Astrocyte of the spinal cord (primary cell): Measurements from ENCODE around the gene RAP1GDS1.

ENCODE experiments used
- DNase-seq: peaks from one replicate; pipeline ENCODE4 v3.0.0; 2011; ENCODE audit warnings: low read depth, low spot score
- H3K4me3 ChIP-seq: 2 replicates; pipeline ENCODE4 v1.5.1; 2011; ENCODE audit warnings: low read depth, mild to moderate bottlenecking, low read length, moderate library complexity
- in situ Hi-C: cut with HindIII; loops from 2 replicates; pipeline ENCODE4 v1.10.0; 2017; ENCODE audit warnings: low sequenced_read_pairs
- TF ChIP-seq, protein P1 (sequence below): IDR thresholded peaks from 2 replicates; pipeline ENCODE4 v1.5.1; 2012; ENCODE audit warnings: low read depth, mild to moderate bottlenecking, low read length, inconsistent platforms

The RAP1GDS1 gene

DNA sequence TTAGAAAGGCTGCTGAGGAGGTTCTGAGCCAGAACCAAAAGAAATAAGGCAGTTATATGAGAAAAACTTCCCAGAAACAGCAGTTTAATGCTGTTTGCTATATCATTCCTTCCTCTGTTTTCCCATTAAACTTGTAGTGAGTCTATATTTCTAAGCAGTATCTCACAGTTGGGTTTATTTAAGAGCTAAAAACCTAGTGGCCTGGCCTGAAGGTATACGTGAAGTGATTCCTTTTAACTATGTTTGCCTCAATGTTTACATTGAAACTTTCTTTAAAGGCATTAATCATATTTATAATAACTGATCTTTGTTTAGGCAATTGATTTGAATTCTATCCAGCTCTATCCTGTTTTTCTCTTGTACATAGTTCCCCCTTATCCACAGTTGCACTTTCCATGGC lies 19.1 kb upstream of the RAP1GDS1 start:
- DNase-seq: no peak
- in situ Hi-C loops: no loop called here
- no peak overlapping the region for H3K4me3 ChIP-seq
- TF ChIP-seq, protein P1, sequence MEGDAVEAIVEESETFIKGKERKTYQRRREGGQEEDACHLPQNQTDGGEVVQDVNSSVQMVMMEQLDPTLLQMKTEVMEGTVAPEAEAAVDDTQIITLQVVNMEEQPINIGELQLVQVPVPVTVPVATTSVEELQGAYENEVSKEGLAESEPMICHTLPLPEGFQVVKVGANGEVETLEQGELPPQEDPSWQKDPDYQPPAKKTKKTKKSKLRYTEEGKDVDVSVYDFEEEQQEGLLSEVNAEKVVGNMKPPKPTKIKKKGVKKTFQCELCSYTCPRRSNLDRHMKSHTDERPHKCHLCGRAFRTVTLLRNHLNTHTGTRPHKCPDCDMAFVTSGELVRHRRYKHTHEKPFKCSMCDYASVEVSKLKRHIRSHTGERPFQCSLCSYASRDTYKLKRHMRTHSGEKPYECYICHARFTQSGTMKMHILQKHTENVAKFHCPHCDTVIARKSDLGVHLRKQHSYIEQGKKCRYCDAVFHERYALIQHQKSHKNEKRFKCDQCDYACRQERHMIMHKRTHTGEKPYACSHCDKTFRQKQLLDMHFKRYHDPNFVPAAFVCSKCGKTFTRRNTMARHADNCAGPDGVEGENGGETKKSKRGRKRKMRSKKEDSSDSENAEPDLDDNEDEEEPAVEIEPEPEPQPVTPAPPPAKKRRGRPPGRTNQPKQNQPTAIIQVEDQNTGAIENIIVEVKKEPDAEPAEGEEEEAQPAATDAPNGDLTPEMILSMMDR: no peak

DNA sequence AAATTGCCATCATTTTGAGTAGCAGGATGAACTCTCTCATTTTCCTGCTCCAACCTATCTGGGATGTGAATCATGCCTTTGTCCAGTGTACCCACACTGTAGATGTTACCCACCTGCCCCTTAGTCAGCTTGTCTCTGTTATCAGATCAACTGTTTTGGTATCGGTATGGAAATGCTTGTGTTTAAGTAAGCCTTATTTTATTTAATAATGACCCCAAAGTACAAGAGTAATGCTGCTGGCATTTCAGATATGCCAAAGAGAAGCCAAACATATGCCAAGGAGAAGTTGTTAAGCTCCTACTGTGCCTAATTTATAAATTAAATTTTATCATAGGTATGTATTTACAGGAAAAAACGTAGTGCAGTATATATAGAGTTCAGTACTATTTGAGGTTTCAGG lies 18.6 kb upstream of the RAP1GDS1 start:
- DNase-seq: no peak

GRCh38 chr4:98245226-98245625 lies 16.0 kb upstream of the RAP1GDS1 start:
- H3K4me3 ChIP-seq: no peak overlapping the region
- TF ChIP-seq, protein P1: no peak
- DNase-seq: no peak
- in situ Hi-C loops: no loop called here

More for the DNA sequence above, 18.6 kb upstream of the RAP1GDS1 start:
- no peak overlapping the region for H3K4me3 ChIP-seq
- in situ Hi-C loops: no loop called here
- TF ChIP-seq, protein P1: no peak

DNA sequence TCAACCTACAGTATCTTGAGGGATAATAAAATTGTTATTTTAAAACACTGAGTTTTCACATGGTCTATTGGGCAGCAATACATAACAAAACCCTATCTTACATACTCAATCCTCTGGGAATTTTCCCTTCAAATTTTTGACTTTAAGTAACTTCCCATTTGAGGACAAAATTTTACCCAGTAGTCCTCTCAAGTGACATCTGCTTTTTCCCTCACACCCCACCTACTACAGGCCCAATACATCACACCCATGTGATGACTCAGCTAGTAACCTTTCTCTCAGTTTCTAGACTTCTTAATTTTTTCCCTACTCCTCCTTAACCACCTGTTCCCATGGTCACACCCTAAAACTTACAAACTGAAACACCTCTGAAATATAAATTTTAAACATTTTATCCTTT lies 12.2 kb upstream of the RAP1GDS1 start:
- TF ChIP-seq, protein P1: no peak
- no peak overlapping the region for H3K4me3 ChIP-seq
- in situ Hi-C loops: no loop called here

DNA sequence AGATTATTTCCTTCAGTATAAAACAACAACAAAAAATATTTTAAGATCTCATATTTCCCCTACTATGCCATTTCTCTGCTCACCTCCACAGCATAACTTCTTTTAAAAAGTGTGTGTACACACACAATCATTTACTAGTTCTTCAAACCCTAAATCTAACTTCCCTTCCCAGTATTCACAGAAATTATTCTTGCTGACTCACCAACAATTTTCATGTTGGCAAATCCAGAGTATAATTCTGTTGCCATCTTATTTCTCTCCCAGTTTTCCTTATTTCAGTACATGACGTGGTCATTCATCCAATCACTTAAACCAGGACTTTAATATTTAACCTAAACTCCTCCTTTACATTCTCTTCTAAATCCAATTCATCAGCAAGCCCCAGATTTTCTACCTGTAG lies 11.4 kb upstream of the RAP1GDS1 start:
- TF ChIP-seq, protein P1: no peak
- in situ Hi-C loops: no loop called here
- DNase-seq: no peak
- H3K4me3 ChIP-seq: no peak overlapping the region

More for the DNA sequence above, 12.2 kb upstream of the RAP1GDS1 start:
- DNase-seq: no peak

GRCh38 chr4:98253499-98253898 lies 7.7 kb upstream of the RAP1GDS1 start:
- TF ChIP-seq, protein P1: no peak
- no peak for DNase-seq
- in situ Hi-C loops: no loop called here
- no peak overlapping the region for H3K4me3 ChIP-seq

DNA sequence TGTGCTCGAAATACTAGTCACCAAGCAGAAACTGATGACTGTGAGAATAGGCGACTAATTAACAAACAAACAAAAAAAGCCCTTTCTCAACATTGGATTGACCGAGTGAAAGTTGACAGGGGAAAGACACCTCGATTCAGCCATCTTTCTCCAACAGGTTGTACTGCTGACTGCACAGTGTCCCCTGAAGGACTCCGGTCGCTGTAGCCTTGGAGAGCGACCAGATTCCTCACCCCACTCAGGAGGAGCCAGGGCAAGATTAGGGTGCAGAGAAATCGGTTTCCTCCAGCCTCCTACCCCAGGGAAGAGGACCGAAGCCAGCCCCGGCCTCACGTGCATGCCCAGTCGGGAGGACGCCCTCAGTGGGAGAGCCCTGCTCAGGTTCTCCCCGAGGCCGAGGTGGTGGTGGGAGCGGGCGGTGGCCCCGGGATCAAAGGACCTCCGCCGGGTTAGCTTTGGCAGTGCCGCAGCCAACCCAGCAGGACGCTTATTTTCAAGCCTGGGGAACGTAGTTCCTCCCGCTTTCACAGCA lies 1.1 kb upstream of the RAP1GDS1 start:
- peak overlapping the region; percentile 77 for H3K4me3 ChIP-seq
- TF ChIP-seq, protein P1: no peak
- in situ Hi-C loops: no loop called here
- DNase-seq: no peak
